H1 (cell line): ENCODE measurements around the gene HOXC13. TPM values are rescaled to one million over a fixed set of nuclear protein-coding genes. Genes with fewer than 3 reads are reported as not detected.
A peak's percentile ranks its signal among the peaks of the same experiment; 100 is the strongest.

Experiments used
- CTCF ChIA-PET: fragments of 300-600 bp; sonication (Branson Sonifier 250); formaldehyde crosslinking; loops from one replicate; lab custom pipeline; 2021; ENCODE audit not compliant: partially characterized antibody; lab: Charles Lee
- POLR2A ChIA-PET: fragments of 300-600 bp; sonication (Branson Sonifier 250); formaldehyde crosslinking; loops from one replicate; lab custom pipeline; 2021; ENCODE audit warnings: inconsistent platforms; ENCODE audit not compliant: partially characterized antibody; lab: Charles Lee
- DNase-seq, 2 experiments: peaks; one replicate each; pipeline versions ENCODE4 v3.0.0 to v3.0.0-alpha.2; 2010 to 2022; ENCODE audit warnings: low spot score in 2 of 2, low read depth in 1 of 2, mixed read lengths in 1 of 2
- FAIRE-seq: peaks from 2 replicates; lab custom pipeline; 2011; peaks lifted over from hg19 to GRCh38; lab: Jason Lieb, UNC
- H2AFZ ChIP-seq: 2 replicates; pipeline ENCODE4 v1.8.1; 2012; ENCODE audit warnings: low read length, inconsistent platforms
- H2AK5ac ChIP-seq: 2 replicates; pipeline ENCODE4 v1.6.1; 2013; ENCODE audit warnings: low read depth, low read length
- H2BK120ac ChIP-seq: replicated peaks from 2 replicates; pipeline ENCODE3; 2013; ENCODE audit warnings: low read depth, low read length, inconsistent platforms
- H2BK12ac ChIP-seq: 2 replicates; pipeline ENCODE4 v1.6.1; 2013; ENCODE audit warnings: low read depth, low read length
- H2BK15ac ChIP-seq: 2 replicates; pipeline ENCODE4 v1.6.1; 2013; ENCODE audit warnings: low read length
- H2BK20ac ChIP-seq: 2 replicates; pipeline ENCODE4 v1.6.1; 2013; ENCODE audit warnings: low read length
- H2BK5ac ChIP-seq: 2 replicates; pipeline ENCODE4 v1.6.1; 2013; ENCODE audit warnings: low read depth, low read length
- H3K14ac ChIP-seq: 2 replicates; pipeline ENCODE4 v1.6.1; 2013; ENCODE audit warnings: inconsistent platforms; ENCODE audit not compliant: insufficient read length
- H3K18ac ChIP-seq: 2 replicates; pipeline ENCODE4 v1.6.1; 2013; ENCODE audit warnings: low read length; ENCODE audit errors: extremely low read depth
- H3K23ac ChIP-seq: 2 replicates; pipeline ENCODE4 v1.6.1; 2013; ENCODE audit warnings: inconsistent platforms; ENCODE audit not compliant: insufficient read length
- H3K23me2 ChIP-seq: 2 replicates; pipeline ENCODE4 v1.6.1; 2013; ENCODE audit warnings: low read depth, low read length
- H3K27ac ChIP-seq: 2 replicates; pipeline ENCODE4 v1.6.1; 2011; ENCODE audit warnings: low read depth, low read length, inconsistent platforms
- H3K27me3 ChIP-seq, 4 experiments: replicated peaks in 1 of 4; 1 replicate in 1 of 4; 2 replicates in 3 of 4; pipeline versions ENCODE4 v1.6.1 to v1.8.1; 2011 to 2013; ENCODE audit warnings: low read length in 3 of 4, mild to moderate bottlenecking in 3 of 4, inconsistent platforms in 2 of 4, mixed read lengths in 2 of 4, moderate library complexity in 1 of 4; ENCODE audit not compliant: control insufficient read depth in 3 of 4, insufficient read depth in 3 of 4; ENCODE audit errors: extremely low read depth in 1 of 4
- H3K36me3 ChIP-seq, 4 experiments: 2 replicates each; pipeline versions ENCODE4 v1.6.1 to v1.8.1; 2011 to 2013; ENCODE audit warnings: mild to moderate bottlenecking in 4 of 4, low read length in 3 of 4, moderate library complexity in 2 of 4, control low read depth in 1 of 4, inconsistent platforms in 1 of 4; ENCODE audit not compliant: insufficient read depth in 4 of 4, control insufficient read depth in 2 of 4
- H3K4ac ChIP-seq: replicated peaks from 2 replicates; pipeline ENCODE3; 2013; ENCODE audit warnings: low read length, low read depth, mixed read lengths, inconsistent platforms; ENCODE audit not compliant: insufficient read length
- H3K4me1 ChIP-seq, 4 experiments: replicated peaks in 1 of 4; 1 replicate in 1 of 4; 2 replicates in 3 of 4; pipeline versions ENCODE4 v1.6.1 to v1.8.1; 2011 to 2013; ENCODE audit warnings: low read length in 3 of 4, inconsistent platforms in 2 of 4, mixed read lengths in 1 of 4; ENCODE audit not compliant: insufficient read depth in 4 of 4, control insufficient read depth in 3 of 4
- H3K4me2 ChIP-seq, 2 experiments: 2 replicates each; pipeline versions ENCODE4 v1.6.1 to v1.8.1; 2011 to 2013; ENCODE audit warnings: low read depth in 2 of 2, low read length in 2 of 2, control low read depth in 1 of 2, inconsistent platforms in 1 of 2, mild to moderate bottlenecking in 1 of 2; ENCODE audit not compliant: insufficient read depth in 1 of 2
- H3K4me3 ChIP-seq, 4 experiments: fragments of 200-600, 300-600 bp in 1 of 4; sonication (generic), shearing (Covaris generic), sonication (Bioruptor Twin) in 1 of 4; 2 replicates each; pipeline versions ENCODE4 v1.5.1 to v1.8.1; 2011 to 2016; ENCODE audit warnings: low read length in 4 of 4, low read depth in 3 of 4, control low read depth in 2 of 4, inconsistent platforms in 2 of 4, mild to moderate bottlenecking in 2 of 4, mixed read lengths in 1 of 4, moderate library complexity in 1 of 4; ENCODE audit not compliant: insufficient read depth in 2 of 4; ENCODE audit errors: extremely low read depth in 1 of 4
- H3K56ac ChIP-seq: replicated peaks from 2 replicates; pipeline ENCODE3; 2013; ENCODE audit warnings: low read depth, mild to moderate bottlenecking, mixed read lengths, low read length, inconsistent platforms; ENCODE audit not compliant: insufficient read length
- H3K79me1 ChIP-seq: 2 replicates; pipeline ENCODE4 v1.6.1; 2013; ENCODE audit warnings: low read depth, low read length, control low read depth
- H3K79me2 ChIP-seq, 2 experiments: 2 replicates each; pipeline versions ENCODE4 v1.6.1 to v1.8.1; 2012 to 2013; ENCODE audit warnings: low read length in 2 of 2, mild to moderate bottlenecking in 2 of 2, inconsistent platforms in 1 of 2; ENCODE audit not compliant: insufficient read depth in 2 of 2, control insufficient read depth in 1 of 2
- H3K9ac ChIP-seq, 4 experiments: replicated peaks in 1 of 4; 1 replicate in 1 of 4; 2 replicates in 3 of 4; pipeline versions ENCODE4 v1.6.1 to v1.8.1; 2011 to 2013; ENCODE audit warnings: low read depth in 3 of 4, low read length in 3 of 4, control low read depth in 2 of 4, mild to moderate bottlenecking in 2 of 4, moderate library complexity in 2 of 4, inconsistent platforms in 1 of 4; ENCODE audit errors: extremely low read depth in 1 of 4
- H3K9me3 ChIP-seq, 2 experiments: 2 replicates each; pipeline versions ENCODE4 v1.6.1 to v1.8.1; 2012 to 2013; ENCODE audit warnings: mild to moderate bottlenecking in 2 of 2, moderate library complexity in 2 of 2, control low read depth in 1 of 2, inconsistent platforms in 1 of 2, low read depth in 1 of 2, low read length in 1 of 2, mixed read lengths in 1 of 2; ENCODE audit not compliant: insufficient read depth in 2 of 2
- H4K20me1 ChIP-seq, 2 experiments: replicated peaks in 1 of 2; 2 replicates each; pipeline versions ENCODE3 to v1.8.1; 2011 to 2013; ENCODE audit warnings: inconsistent platforms in 2 of 2, low read length in 2 of 2, mild to moderate bottlenecking in 1 of 2; ENCODE audit not compliant: insufficient read depth in 2 of 2, control insufficient read depth in 1 of 2
- H4K5ac ChIP-seq: 2 replicates; pipeline ENCODE4 v1.6.1; 2013; ENCODE audit warnings: low read length, low read depth, mixed read lengths, inconsistent platforms; ENCODE audit not compliant: insufficient read length
- H4K8ac ChIP-seq: 2 replicates; pipeline ENCODE4 v1.8.0; 2013; ENCODE audit warnings: mild to moderate bottlenecking, moderate library complexity, low read length, inconsistent platforms; ENCODE audit not compliant: insufficient read depth; ENCODE audit errors: extremely low read depth
- H4K91ac ChIP-seq: replicated peaks from 2 replicates; pipeline ENCODE3; 2013; ENCODE audit warnings: low read length, mixed read lengths, inconsistent platforms; ENCODE audit not compliant: insufficient read length
- CBX5 ChIP-seq: fragments of 300-800, 300-1000 bp; sonication (generic); IDR thresholded peaks from 2 replicates; pipeline ENCODE4 v1.7.1; 2016; ENCODE audit warnings: antibody characterized with exemption, low read length, low read depth
- CHD1 ChIP-seq: IDR thresholded peaks from 2 replicates; pipeline ENCODE4 v1.6.1; 2012; ENCODE audit warnings: low read depth, low read length, improper control_type of control experiment
- CHD2 ChIP-seq: IDR thresholded peaks from 2 replicates; pipeline ENCODE4 v1.6.1; 2012; ENCODE audit warnings: low read length, improper control_type of control experiment
- JUND ChIP-seq: IDR thresholded peaks from 2 replicates; pipeline ENCODE4 v1.6.1; 2011; ENCODE audit warnings: mild to moderate bottlenecking, improper control_type of control experiment, low read length
- KDM5A ChIP-seq: fragments of 200-600 bp; IDR thresholded peaks from 2 replicates; pipeline ENCODE4 v1.7.1; 2012; ENCODE audit warnings: mild to moderate bottlenecking, low read length, inconsistent platforms, mixed read lengths
- MAFK ChIP-seq: IDR thresholded peaks from 2 replicates; pipeline ENCODE4 v1.6.1; 2012; ENCODE audit warnings: low read depth, mild to moderate bottlenecking, improper control_type of control experiment, low read length
- SIX5 ChIP-seq: IDR thresholded peaks from 2 replicates; pipeline ENCODE4 v1.6.1; 2011; ENCODE audit warnings: mild to moderate bottlenecking, low read depth, low read length
- SP4 ChIP-seq: IDR thresholded peaks from 2 replicates; pipeline ENCODE4 v1.6.1; 2012; ENCODE audit warnings: low read length, inconsistent platforms
- TAF1 ChIP-seq: IDR thresholded peaks from 2 replicates; pipeline ENCODE4 v1.6.1; 2011; ENCODE audit warnings: mild to moderate bottlenecking, low read depth, low read length
- TAF7 ChIP-seq: optimal IDR thresholded peaks from 2 replicates; pipeline ENCODE3; 2011; ENCODE audit warnings: low read depth, mild to moderate bottlenecking, inconsistent platforms, low read length, moderate library complexity, borderline replicate concordance
- WGBS, 2 experiments: shearing (Covaris generic) in 1 of 2; methylation state at CpG; one replicate each; pipeline versions ENCODE4 v1.1.6 to v1.1.7; 2013 to 2015; ENCODE audit warnings: low lambda C conversion rate in 2 of 2, mixed read lengths in 2 of 2, inconsistent platforms in 1 of 2, low coverage in 1 of 2, missing lambda C conversion rate in 1 of 2; ENCODE audit not compliant: insufficient replicate concordance in 2 of 2, insufficient coverage in 1 of 2, insufficient read length in 1 of 2; ENCODE audit errors: extremely low coverage in 1 of 2, missing lambda C conversion rate in 1 of 2; 5-methylcytosine and 5-hydroxymethylcytosine counted together
- polyA plus RNA-seq, 7 experiments: library from polyadenylated mRNA; depleted of rRNA in 3 of 7; stranded (reverse) in 5 of 7; unstranded in 2 of 7; fragments of >200 nt in 5 of 7; fragments of 200-250 nt in 2 of 7; gene quantifications; 1 replicate in 5 of 7; 2 replicates in 1 of 7; 4 replicates in 1 of 7; pipeline versions ENCODE4 v1.2.1 to v1.2.3, GENCODE V29; 2011 to 2013; ENCODE audit warnings: missing spikeins in 2 of 7, mixed read lengths in 2 of 7
- total RNA-seq: library from RNA; stranded (reverse); fragmentation: NEBNext Ultra II Directional; extraction: Animal tissue kit (Norgen Biotek cat#: 25700); gene quantifications from 2 replicates; pipeline ENCODE4 v1.2.1, GENCODE V29; 2021
- TF ChIP-seq, protein P1 (sequence below): IDR thresholded peaks from 2 replicates; pipeline ENCODE4 v1.6.1; 2012; ENCODE audit warnings: inconsistent platforms

Gene HOXC13
- total and polyA plus RNA-seq, 2 of the 8 experiments (the other 6 are each of a cell fraction or from before 2014, with no cell fraction given) = 0.02 TPM; not detected in 1

DNA sequence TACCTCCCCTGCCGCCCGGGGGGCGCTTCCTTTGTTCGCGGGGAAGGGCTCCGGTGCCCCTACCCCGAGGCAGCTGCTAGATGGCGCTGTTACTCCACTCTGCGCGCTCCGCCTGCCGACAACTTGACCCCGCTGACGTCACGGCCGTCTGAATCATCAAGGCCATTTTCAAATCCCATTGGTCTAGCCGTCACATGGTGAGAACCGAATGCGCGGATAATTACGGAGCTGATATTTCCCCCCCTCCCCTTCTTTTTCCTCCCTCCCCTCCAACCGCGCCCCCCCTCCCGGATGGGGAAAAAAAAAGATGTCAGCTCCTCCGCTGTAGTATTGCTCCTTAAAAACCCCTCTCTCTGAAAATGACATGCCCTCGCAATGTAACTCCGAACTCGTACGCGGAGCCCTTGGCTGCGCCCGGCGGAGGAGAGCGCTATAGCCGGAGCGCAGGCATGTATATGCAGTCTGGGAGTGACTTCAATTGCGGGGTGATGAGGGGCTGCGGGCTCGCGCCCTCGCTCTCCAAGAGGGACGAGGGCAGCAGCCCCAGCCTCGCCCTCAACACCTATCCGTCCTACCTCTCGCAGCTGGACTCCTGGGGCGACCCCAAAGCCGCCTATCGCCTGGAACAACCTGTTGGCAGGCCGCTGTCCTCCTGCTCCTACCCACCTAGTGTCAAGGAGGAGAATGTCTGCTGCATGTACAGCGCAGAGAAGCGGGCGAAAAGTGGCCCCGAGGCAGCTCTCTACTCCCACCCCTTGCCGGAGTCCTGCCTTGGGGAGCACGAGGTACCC is 46.5 kb downstream of the HOXC13 start, which contains the start of gene HOXC10:
TSS of gene HOXC10 (plus strand) at position 246 of the 791 bp plus-strand sequence. CDS start at position 360, 114 bp downstream.
- DNase-seq = peak in 1 of 2 experiments; percentile 93
- Histone ChIP-seq H2BK12ac (peak within 1 kb of the TSS; percentile 50; the same call in 1 of the 2 replicates), H3K23me2 (no peaks in the 10 kb centered on the region), H2BK120ac (no peak within 1 kb of the TSS), H3K4me1 (peaks cover 0 to 6% (median 3%) of the 10 kb centered on the region in 4 experiments; a peak in 3 of 7 replicates), H3K4me2 (peak within 1 kb of the TSS; percentile 41 to 55; a peak in 3 of 4 replicates), H4K20me1 (peaks cover 13 to 31% of the 10 kb centered on the region in 2 experiments), H3K27ac (no peak within 1 kb of the TSS), H2BK5ac (no peak within 1 kb of the TSS), H2BK20ac (no peak within 1 kb of the TSS; the same call in 1 of the 2 replicates), H3K4me3 (peak within 1 kb of the TSS in 1 of 4 experiments; percentile 38; a peak in 2 of 8 replicates), H3K27me3 (peaks cover 92 to 99% (median 97%) of the 10 kb centered on the region in 4 experiments), H3K23ac (no peak within 1 kb of the TSS), H3K9me3 (peaks cover 0 to 9% of the 10 kb centered on the region in 2 experiments; a peak in 1 of 4 replicates), H3K18ac (peak within 1 kb of the TSS; percentile 32), H3K9ac (no peak within 1 kb of the TSS), H4K5ac (no peak within 1 kb of the TSS), H4K8ac (no peak within 1 kb of the TSS; the same call in 1 of the 2 replicates), H3K36me3 (peaks cover 0 to 8% (median 0%) of the 10 kb centered on the region in 4 experiments; a peak in 1 of 8 replicates), H3K79me1 (no peaks in the 10 kb centered on the region), H2AK5ac (no peak within 1 kb of the TSS), H4K91ac (no peak within 1 kb of the TSS), H2AFZ (no peak within 1 kb of the TSS), H3K4ac (no peak within 1 kb of the TSS), H3K79me2 (no peaks in the 10 kb centered on the region), H3K14ac (no peak within 1 kb of the TSS), H3K56ac (no peak within 1 kb of the TSS), H2BK15ac (no peak within 1 kb of the TSS)
- FAIRE-seq = peak; percentile 36
- 13% methylated on average over 43 of the region's 55 CpGs; no CpG with 5 or more reads in 1 of the 2 experiments for WGBS, 2 experiments
- ChIA-PET POLR2A (interaction anchor here (0.9 to 1.2 kb wide), 5 partner anchors 10 to 39 kb away, joined by 3 to 4 read pairs (median 4); partner anchors contain the start of gene HOXC11), CTCF (interaction anchor here (0.5 to 5.8 kb wide), 42 partner anchors 8 to 771 kb away, joined by 3 to 91 read pairs (median 4); partner anchors contain the start of genes HOXC12, HOXC4, HOXC5 and HOXC8)
- TF ChIP-seq MAFK (no peak), TAF1 (no peak), SP4 (no peak), SIX5 (no peak), CHD1 (no peak), CBX5 (no peak), JUND (peak; percentile 91), KDM5A (no peak), CHD2 (no peak), TAF7 (no peak)
- TF ChIP-seq, protein P1, sequence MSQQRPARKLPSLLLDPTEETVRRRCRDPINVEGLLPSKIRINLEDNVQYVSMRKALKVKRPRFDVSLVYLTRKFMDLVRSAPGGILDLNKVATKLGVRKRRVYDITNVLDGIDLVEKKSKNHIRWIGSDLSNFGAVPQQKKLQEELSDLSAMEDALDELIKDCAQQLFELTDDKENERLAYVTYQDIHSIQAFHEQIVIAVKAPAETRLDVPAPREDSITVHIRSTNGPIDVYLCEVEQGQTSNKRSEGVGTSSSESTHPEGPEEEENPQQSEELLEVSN = 0 out of 2 replicates have a peak, but pooled peaks have one; percentile 8
